DOHH2 (cell line): Measurements from ENCODE around the gene SSPN.

Experiments
- H3F3A ChIP-seq: fragments of 200-600 bp; sonication (generic), shearing (Covaris generic); 2 replicates; pipeline ENCODE4 v1.6.0; 2016; ENCODE audit warnings: antibody characterized with exemption, mild to moderate bottlenecking; ENCODE audit not compliant: control insufficient read depth, insufficient read depth
- H3K27ac ChIP-seq: fragments of 200-600 bp; sonication (generic); 2 replicates; pipeline ENCODE4 v1.5.1; 2014; ENCODE audit warnings: low read depth, mild to moderate bottlenecking, low read length, moderate library complexity
- H3K27me3 ChIP-seq: fragments of 200-600 bp; sonication (generic); 2 replicates; pipeline ENCODE4 v1.6.1; 2014; ENCODE audit warnings: mild to moderate bottlenecking, low read length, mixed read lengths; ENCODE audit not compliant: control insufficient read depth
- H3K36me3 ChIP-seq: fragments of 200-600 bp; sonication (generic); 2 replicates; pipeline ENCODE4 v1.6.1; 2014; ENCODE audit warnings: mild to moderate bottlenecking, low read length, moderate library complexity, mixed read lengths; ENCODE audit not compliant: control insufficient read depth
- H3K4me1 ChIP-seq: fragments of 200-600 bp; sonication (generic); 2 replicates; pipeline ENCODE4 v1.6.1; 2014; ENCODE audit warnings: mild to moderate bottlenecking, low read length, mixed read lengths; ENCODE audit not compliant: control insufficient read depth
- H3K4me2 ChIP-seq: fragments of 200-600 bp; sonication (generic); 2 replicates; pipeline ENCODE4 v1.6.0; 2014; ENCODE audit warnings: mild to moderate bottlenecking, low read length, moderate library complexity
- H3K4me3 ChIP-seq: fragments of 200-600 bp; sonication (generic); 2 replicates; pipeline ENCODE4 v1.5.1; 2014; ENCODE audit warnings: mild to moderate bottlenecking, low read length, mixed read lengths
- H3K79me2 ChIP-seq: fragments of 200-600 bp; sonication (generic); 2 replicates; pipeline ENCODE4 v1.6.1; 2014; ENCODE audit warnings: mild to moderate bottlenecking, low read length, mixed read lengths; ENCODE audit not compliant: control insufficient read depth
- H3K9me2 ChIP-seq: fragments of 200-600 bp; sonication (generic); replicated peaks from 2 replicates; pipeline ENCODE4 v1.6.1; 2014; ENCODE audit warnings: mild to moderate bottlenecking, low read length, mixed read lengths; ENCODE audit not compliant: control insufficient read depth
- H3K9me3 ChIP-seq: fragments of 200-600 bp; sonication (generic); 2 replicates; pipeline ENCODE4 v1.6.1; 2014; ENCODE audit warnings: antibody characterized with exemption, low read length, mixed read lengths; ENCODE audit not compliant: control insufficient read depth, insufficient read depth
- H4K20me1 ChIP-seq: fragments of 200-600 bp; sonication (generic); 2 replicates; pipeline ENCODE4 v1.6.0; 2014; ENCODE audit warnings: low read depth, mild to moderate bottlenecking, antibody characterized with exemption, low read length, moderate library complexity; ENCODE audit not compliant: control insufficient read depth, insufficient read depth
- EZH2phosphoT487 ChIP-seq: fragments of 200-600 bp; sonication (generic); IDR thresholded peaks from 2 replicates; pipeline ENCODE4 v1.6.1; 2017; ENCODE audit warnings: borderline replicate concordance, mild to moderate bottlenecking, antibody characterized with exemption, low read length, moderate library complexity, mixed read lengths
- TF ChIP-seq, protein P1 (sequence below): fragments of 200-600 bp; sonication (generic); IDR thresholded peaks from one replicate; pipeline ENCODE4 v1.5.1; 2014; ENCODE audit warnings: antibody characterized with exemption, mild to moderate bottlenecking, low read depth, low read length; ENCODE audit not compliant: poor library complexity, severe bottlenecking

The SSPN gene

DNA sequence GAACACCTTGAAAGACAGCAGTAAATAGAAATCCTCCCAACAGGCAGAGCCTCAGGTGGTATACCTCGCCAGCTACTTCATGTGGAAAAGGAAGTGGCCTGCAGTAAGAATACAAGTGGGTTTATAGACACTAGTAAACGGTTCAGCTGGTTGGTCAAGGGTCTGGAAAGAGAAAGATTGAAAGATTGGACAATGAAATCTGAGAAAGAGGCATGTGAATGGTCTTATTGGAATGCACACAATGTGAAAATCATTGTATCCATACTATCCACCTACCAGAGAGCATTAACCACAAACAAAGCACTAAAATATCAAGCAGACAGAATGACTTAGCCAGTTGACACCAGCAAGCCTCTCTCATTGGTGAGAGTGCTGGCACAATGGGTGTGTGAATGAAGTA, 98.2 kb downstream of the SSPN start:
- H3K36me3 ChIP-seq = no peaks in the 10 kb centered on the region
- no peak overlapping the region for H3K4me3 ChIP-seq
- H3K4me1 ChIP-seq = peaks cover 11% of the 10 kb centered on the region
- no peak for TF ChIP-seq EZH2phosphoT487
- TF ChIP-seq, protein P1, sequence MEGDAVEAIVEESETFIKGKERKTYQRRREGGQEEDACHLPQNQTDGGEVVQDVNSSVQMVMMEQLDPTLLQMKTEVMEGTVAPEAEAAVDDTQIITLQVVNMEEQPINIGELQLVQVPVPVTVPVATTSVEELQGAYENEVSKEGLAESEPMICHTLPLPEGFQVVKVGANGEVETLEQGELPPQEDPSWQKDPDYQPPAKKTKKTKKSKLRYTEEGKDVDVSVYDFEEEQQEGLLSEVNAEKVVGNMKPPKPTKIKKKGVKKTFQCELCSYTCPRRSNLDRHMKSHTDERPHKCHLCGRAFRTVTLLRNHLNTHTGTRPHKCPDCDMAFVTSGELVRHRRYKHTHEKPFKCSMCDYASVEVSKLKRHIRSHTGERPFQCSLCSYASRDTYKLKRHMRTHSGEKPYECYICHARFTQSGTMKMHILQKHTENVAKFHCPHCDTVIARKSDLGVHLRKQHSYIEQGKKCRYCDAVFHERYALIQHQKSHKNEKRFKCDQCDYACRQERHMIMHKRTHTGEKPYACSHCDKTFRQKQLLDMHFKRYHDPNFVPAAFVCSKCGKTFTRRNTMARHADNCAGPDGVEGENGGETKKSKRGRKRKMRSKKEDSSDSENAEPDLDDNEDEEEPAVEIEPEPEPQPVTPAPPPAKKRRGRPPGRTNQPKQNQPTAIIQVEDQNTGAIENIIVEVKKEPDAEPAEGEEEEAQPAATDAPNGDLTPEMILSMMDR = no peak
- H3K4me2 ChIP-seq = no peak overlapping the region
- H4K20me1 ChIP-seq = no peaks in the 10 kb centered on the region
- H3K79me2 ChIP-seq = no peaks in the 10 kb centered on the region
- H3K9me3 ChIP-seq = no peaks in the 10 kb centered on the region
- H3K27ac ChIP-seq = no peak overlapping the region
- H3F3A ChIP-seq = peaks cover 3% of the 10 kb centered on the region
- H3K9me2 ChIP-seq = no peaks in the 10 kb centered on the region
- no peaks in the 10 kb centered on the region for H3K27me3 ChIP-seq

DNA sequence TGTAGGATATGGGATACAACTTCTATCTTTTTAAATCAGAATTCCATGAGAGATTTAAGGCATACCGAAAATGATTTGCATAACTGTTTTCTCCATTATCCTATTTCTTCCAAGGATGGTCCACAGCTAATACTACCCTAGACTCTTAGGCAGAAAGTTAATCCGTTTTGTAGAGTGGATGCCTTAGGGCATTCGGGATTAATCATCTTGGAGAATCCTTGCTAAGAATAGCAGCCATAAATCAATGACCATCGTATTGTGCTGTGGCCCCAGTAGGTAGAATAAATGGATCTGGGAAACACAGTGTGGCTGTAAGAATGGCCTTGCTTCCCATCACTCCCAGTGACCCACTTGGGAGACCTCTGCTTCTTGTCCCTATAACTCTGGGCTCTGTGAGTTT, 99.6 kb downstream of the SSPN start:
- no peak overlapping the region for H3K27ac ChIP-seq
- no peaks in the 10 kb centered on the region for H3K9me3 ChIP-seq
- H3K4me2 ChIP-seq = no peak overlapping the region
- H3K9me2 ChIP-seq = no peaks in the 10 kb centered on the region
- no peaks in the 10 kb centered on the region for H3K27me3 ChIP-seq
- H4K20me1 ChIP-seq = no peaks in the 10 kb centered on the region
- no peak overlapping the region for H3K4me3 ChIP-seq
- peaks cover 7% of the 10 kb centered on the region for H3F3A ChIP-seq
- TF ChIP-seq EZH2phosphoT487 = no peak
- TF ChIP-seq, protein P1 = no peak
- no peaks in the 10 kb centered on the region for H3K36me3 ChIP-seq
- peaks cover 24% of the 10 kb centered on the region for H3K4me1 ChIP-seq
- no peaks in the 10 kb centered on the region for H3K79me2 ChIP-seq

- Histone ChIP-seq H3K4me2 (peak overlapping the region; percentile 80; the same call in 1 of the 2 replicates), H3F3A (peaks cover 7% of the 10 kb centered on the region), H3K9me3 (no peaks in the 10 kb centered on the region), H3K4me3 (no peak overlapping the region), H3K79me2 (no peaks in the 10 kb centered on the region), H3K9me2 (no peaks in the 10 kb centered on the region), H3K27ac (no peak overlapping the region), H4K20me1 (no peaks in the 10 kb centered on the region), H3K27me3 (no peaks in the 10 kb centered on the region), H3K36me3 (no peaks in the 10 kb centered on the region), H3K4me1 (peaks cover 28% of the 10 kb centered on the region)
- no peak for TF ChIP-seq EZH2phosphoT487
- TF ChIP-seq, protein P1 = no peak
Observed at GRCh38 chr12:26297396-26298070, 102.2 kb downstream of the SSPN start.
